MM.1S (cell line): ENCODE measurements around the gene CLK4.

Experiments
- DNase-seq: peaks from one replicate; pipeline ENCODE4 v3.0.0-alpha.2; 2015
- H2AFZ ChIP-seq: fragments of 300-600 bp; sonication (generic); 2 replicates; pipeline ENCODE4 v1.6.0; 2016; ENCODE audit warnings: antibody characterized with exemption, low read length
- H3F3A ChIP-seq: fragments of 300-600 bp; sonication (generic); 2 replicates; pipeline ENCODE4 v1.6.1; 2016; ENCODE audit warnings: mild to moderate bottlenecking, antibody characterized with exemption, low read length, moderate library complexity, mixed read lengths; ENCODE audit not compliant: insufficient read depth
- H3K27ac ChIP-seq: fragments of 300-600 bp; sonication (generic); 2 replicates; pipeline ENCODE4 v1.5.1; 2016; ENCODE audit warnings: mild to moderate bottlenecking, low read length
- H3K27me3 ChIP-seq: fragments of 300-600 bp; sonication (generic); replicated peaks from 2 replicates; pipeline ENCODE4 v1.6.0; 2016; ENCODE audit warnings: low read length; ENCODE audit not compliant: insufficient read depth
- H3K36me3 ChIP-seq: fragments of 300-600 bp; sonication (generic); replicated peaks from 2 replicates; pipeline ENCODE4 v1.6.1; 2016; ENCODE audit warnings: mild to moderate bottlenecking, low read length, mixed read lengths; ENCODE audit not compliant: insufficient read depth
- H3K4me1 ChIP-seq: fragments of 300-600 bp; sonication (generic); 2 replicates; pipeline ENCODE4 v1.6.1; 2016; ENCODE audit warnings: low read length, mixed read lengths
- H3K4me2 ChIP-seq: fragments of 300-600 bp; sonication (generic); 2 replicates; pipeline ENCODE4 v1.6.0; 2016; ENCODE audit warnings: low read depth, low read length
- H3K4me3 ChIP-seq: fragments of 300-600 bp; sonication (generic); 2 replicates; pipeline ENCODE4 v1.5.1; 2016; ENCODE audit warnings: low read length, mixed read lengths
- H3K79me2 ChIP-seq: fragments of 300-600 bp; sonication (generic); 2 replicates; pipeline ENCODE4 v1.6.1; 2016; ENCODE audit warnings: mixed run types, low read length, mixed read lengths
- H3K9ac ChIP-seq: fragments of 300-600 bp; sonication (generic); 2 replicates; pipeline ENCODE4 v1.6.1; 2016; ENCODE audit warnings: low read length, mixed read lengths
- H3K9me2 ChIP-seq: fragments of 300-600 bp; sonication (generic); replicated peaks from 2 replicates; pipeline ENCODE4 v1.6.1; 2016; ENCODE audit warnings: mild to moderate bottlenecking, low read length, mixed read lengths; ENCODE audit not compliant: insufficient read depth
- H3K9me3 ChIP-seq: fragments of 300-600 bp; sonication (generic); replicated peaks from 2 replicates; pipeline ENCODE4 v1.6.1; 2016; ENCODE audit warnings: mild to moderate bottlenecking, low read length, mixed read lengths; ENCODE audit not compliant: insufficient read depth
- H4K20me1 ChIP-seq: fragments of 300-600 bp; sonication (generic); 2 replicates; pipeline ENCODE4 v1.6.1; 2016; ENCODE audit warnings: mild to moderate bottlenecking, low read length, moderate library complexity, mixed read lengths; ENCODE audit not compliant: insufficient read depth
- EZH2 ChIP-seq: fragments of 300-600 bp; sonication (generic); optimal IDR thresholded peaks from 2 replicates; pipeline ENCODE3; 2017; ENCODE audit warnings: low read depth, mild to moderate bottlenecking, antibody characterized with exemption, low read length, mixed read lengths
- EZH2phosphoT487 ChIP-seq: fragments of 300-600 bp; sonication (generic); IDR thresholded peaks from 2 replicates; pipeline ENCODE4 v1.6.1; 2018; ENCODE audit warnings: antibody characterized with exemption, low read length
- TF ChIP-seq, protein P1 (sequence below): fragments of 300-600 bp; sonication (generic); IDR thresholded peaks from 2 replicates; pipeline ENCODE4 v1.5.1; 2016; ENCODE audit warnings: antibody characterized with exemption, low read length, mixed read lengths

The CLK4 gene

DNA sequence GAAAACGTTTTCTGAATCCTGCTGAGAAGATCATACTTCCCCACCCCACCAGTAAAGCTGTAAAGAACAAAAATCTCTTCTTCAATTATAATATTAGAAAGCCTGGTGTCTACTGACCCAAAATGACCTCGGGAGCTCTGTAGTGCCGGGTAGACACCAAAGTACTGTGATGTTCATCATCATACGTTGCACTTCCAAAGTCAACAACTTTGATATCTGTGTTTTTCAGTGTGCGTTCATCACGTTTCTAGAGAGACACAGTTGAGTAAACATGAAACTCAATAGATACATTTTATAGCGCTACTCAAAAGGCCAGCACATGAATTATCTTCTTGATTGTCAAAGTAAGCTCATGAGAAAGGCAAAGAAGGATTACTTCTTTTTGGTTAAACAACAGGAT lies 14.6 kb downstream of the CLK4 start:
- no peak overlapping the region for H3K9ac ChIP-seq
- H3K4me2 ChIP-seq, result no peak overlapping the region
- peaks cover 28% of the 10 kb centered on the region for H3K79me2 ChIP-seq
- no peak overlapping the region for H3K4me3 ChIP-seq
- H3K9me2 ChIP-seq, result no peaks in the 10 kb centered on the region
- no peak for DNase-seq
- no peaks in the 10 kb centered on the region for H3K27me3 ChIP-seq
- no peak overlapping the region for H2AFZ ChIP-seq
- H3K27ac ChIP-seq, result no peak overlapping the region
- no peaks in the 10 kb centered on the region for H3K4me1 ChIP-seq
- no peaks in the 10 kb centered on the region for H4K20me1 ChIP-seq
- H3F3A ChIP-seq, result no peaks in the 10 kb centered on the region
- H3K9me3 ChIP-seq, result no peaks in the 10 kb centered on the region
- TF ChIP-seq EZH2phosphoT487 (no peak), EZH2 (no peak)
- TF ChIP-seq, protein P1, sequence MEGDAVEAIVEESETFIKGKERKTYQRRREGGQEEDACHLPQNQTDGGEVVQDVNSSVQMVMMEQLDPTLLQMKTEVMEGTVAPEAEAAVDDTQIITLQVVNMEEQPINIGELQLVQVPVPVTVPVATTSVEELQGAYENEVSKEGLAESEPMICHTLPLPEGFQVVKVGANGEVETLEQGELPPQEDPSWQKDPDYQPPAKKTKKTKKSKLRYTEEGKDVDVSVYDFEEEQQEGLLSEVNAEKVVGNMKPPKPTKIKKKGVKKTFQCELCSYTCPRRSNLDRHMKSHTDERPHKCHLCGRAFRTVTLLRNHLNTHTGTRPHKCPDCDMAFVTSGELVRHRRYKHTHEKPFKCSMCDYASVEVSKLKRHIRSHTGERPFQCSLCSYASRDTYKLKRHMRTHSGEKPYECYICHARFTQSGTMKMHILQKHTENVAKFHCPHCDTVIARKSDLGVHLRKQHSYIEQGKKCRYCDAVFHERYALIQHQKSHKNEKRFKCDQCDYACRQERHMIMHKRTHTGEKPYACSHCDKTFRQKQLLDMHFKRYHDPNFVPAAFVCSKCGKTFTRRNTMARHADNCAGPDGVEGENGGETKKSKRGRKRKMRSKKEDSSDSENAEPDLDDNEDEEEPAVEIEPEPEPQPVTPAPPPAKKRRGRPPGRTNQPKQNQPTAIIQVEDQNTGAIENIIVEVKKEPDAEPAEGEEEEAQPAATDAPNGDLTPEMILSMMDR, result no peak
- peaks cover 44% of the 10 kb centered on the region for H3K36me3 ChIP-seq

DNA sequence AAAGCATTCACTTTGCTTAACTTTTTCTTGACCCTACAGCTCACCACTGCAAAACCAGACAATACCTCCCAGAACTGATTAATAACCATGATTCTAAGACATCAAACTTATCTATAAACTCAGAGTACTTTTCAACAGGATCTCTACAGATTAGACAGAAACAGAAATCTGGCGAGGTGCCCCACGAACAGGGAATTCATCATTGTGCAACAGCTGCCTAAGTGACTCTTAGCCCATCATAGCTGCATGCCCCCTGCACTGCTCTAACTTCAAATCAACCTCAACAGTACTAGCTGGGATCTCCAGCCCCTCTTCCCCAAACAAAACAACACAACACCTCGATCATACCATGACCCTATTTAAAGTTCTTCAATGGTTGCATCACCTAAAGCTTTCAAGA lies 20.6 kb downstream of the CLK4 start:
- Histone ChIP-seq H3K9me2 (no peaks in the 10 kb centered on the region), H3K79me2 (peaks cover 3% of the 10 kb centered on the region), H3K27me3 (no peaks in the 10 kb centered on the region), H3K4me1 (no peaks in the 10 kb centered on the region), H3F3A (no peaks in the 10 kb centered on the region), H3K27ac (no peak overlapping the region), H3K9me3 (no peaks in the 10 kb centered on the region), H3K4me3 (no peak overlapping the region), H3K4me2 (no peak overlapping the region), H4K20me1 (no peaks in the 10 kb centered on the region), H3K9ac (no peak overlapping the region), H2AFZ (no peak overlapping the region), H3K36me3 (peaks cover 39% of the 10 kb centered on the region)
- no peak for TF ChIP-seq EZH2
- no peak for TF ChIP-seq EZH2phosphoT487
- TF ChIP-seq, protein P1, result no peak
- DNase-seq, result no peak

- no peaks in the 10 kb centered on the region for H3K4me1 ChIP-seq
- no peaks in the 10 kb centered on the region for H3K9me3 ChIP-seq
- H4K20me1 ChIP-seq, result no peaks in the 10 kb centered on the region
- H3K27ac ChIP-seq, result no peak overlapping the region
- H3K79me2 ChIP-seq, result no peaks in the 10 kb centered on the region
- no peaks in the 10 kb centered on the region for H3K9me2 ChIP-seq
- H3F3A ChIP-seq, result no peaks in the 10 kb centered on the region
- no peaks in the 10 kb centered on the region for H3K27me3 ChIP-seq
- H2AFZ ChIP-seq, result no peak overlapping the region
- no peak overlapping the region for H3K9ac ChIP-seq
- H3K4me3 ChIP-seq, result no peak overlapping the region
- H3K4me2 ChIP-seq, result no peak overlapping the region
- peaks cover 35% of the 10 kb centered on the region for H3K36me3 ChIP-seq
- DNase-seq, result no peak
- TF ChIP-seq, protein P1, result no peak
- no peak for TF ChIP-seq EZH2
- TF ChIP-seq EZH2phosphoT487, result no peak
These were observed 21.1 kb downstream of the CLK4 start for GRCh38 chr5:178605788-178606187.
